ENCODE results near the gene HCAR2.

- TF ChIP-seq RCOR1 (IDR thresholded peaks at IDR 0.05; ENCODE audit: insufficient replicate concordance, low read length) (no peak), POLR2A (IDR thresholded peaks at IDR 0.05; ENCODE audit: low read depth, low read length) (no peak), CTCF (conservative IDR thresholded peaks at IDR 0.05; ENCODE audit: low read depth, low read length) (no peak), RAD21 (IDR thresholded peaks at IDR 0.05; ENCODE audit: low read length) (no peak), USF2 (IDR thresholded peaks at IDR 0.05; ENCODE audit: low read depth, low read length) (no peak), NFE2L2 (IDR thresholded peaks at IDR 0.05; ENCODE audit: low read depth, low read length) (no peak), MXI1 (IDR thresholded peaks at IDR 0.05; ENCODE audit: borderline replicate concordance, low read depth, low read length) (no peak), BHLHE40 (IDR thresholded peaks at IDR 0.05; ENCODE audit: low read depth, low read length) (no peak), CEBPB (IDR thresholded peaks at IDR 0.05; ENCODE audit: low read depth, low read length) (no peak), ELK1 (IDR thresholded peaks at IDR 0.05; ENCODE audit: borderline replicate concordance, low read depth, low read length) (no peak), RFX5 (IDR thresholded peaks at IDR 0.05; ENCODE audit: low read depth, low read length) (no peak), MAFK (IDR thresholded peaks at IDR 0.05; ENCODE audit: low read depth, low read length) (no peak), SMC3 (IDR thresholded peaks at IDR 0.05; ENCODE audit: low read depth, low read length) (no peak)
Observed at GRCh38 chr12:122661938-122662337, 41.2 kb downstream of the HCAR2 start.
